SK-N-SH (cell line): ENCODE results near the gene INSYN2B. TPM values are rescaled to one million over a fixed set of nuclear protein-coding genes. Genes with fewer than 3 reads are reported as not detected.

Experiments
- CTCF ChIA-PET: fragments of 300-600, 350-600 bp; formaldehyde crosslinking; extraction: SDS; loops from one replicate; lab custom pipeline; 2021; lab: Yijun Ruan, JAX
- POLR2A ChIA-PET: fragments of 350-600 bp; sonication (Branson Sonifier 250); formaldehyde crosslinking; extraction: SDS; loops from one replicate; lab custom pipeline; 2020; ENCODE audit warnings: antibody characterized with exemption, inconsistent platforms; lab: Yijun Ruan, JAX
- DNase-seq: peaks from one replicate; pipeline ENCODE4 v3.0.0; 2012
- H2AFZ ChIP-seq: fragments of 200-600 bp; sonication (generic); 2 replicates; pipeline ENCODE4 v1.8.1; 2016; ENCODE audit warnings: antibody characterized with exemption, mild to moderate bottlenecking, low read depth
- H3F3A ChIP-seq: fragments of 200-600 bp; sonication (generic); replicated peaks from 2 replicates; pipeline ENCODE3; 2016; ENCODE audit warnings: antibody characterized with exemption, mild to moderate bottlenecking; ENCODE audit not compliant: insufficient read depth
- H3K27ac ChIP-seq, 2 experiments: fragments of 200-500 bp in 1 of 2; fragments of 200-600 bp in 1 of 2; sonication (Bioruptor generic) in 1 of 2; sonication (generic), shearing (Covaris generic) in 1 of 2; 2 replicates each; pipeline versions ENCODE4 v1.5.1 to v1.6.1; 2014 to 2016; ENCODE audit warnings: low read depth in 2 of 2, inconsistent platforms in 1 of 2, low read length in 1 of 2, mild to moderate bottlenecking in 1 of 2, mixed read lengths in 1 of 2
- H3K27me3 ChIP-seq: fragments of 200-600 bp; sonication (generic), shearing (Covaris generic); 2 replicates; pipeline ENCODE4 v1.6.1; 2016; ENCODE audit warnings: mixed run types; ENCODE audit not compliant: insufficient read depth
- H3K36me3 ChIP-seq, 2 experiments: fragments of 200-500 bp in 1 of 2; fragments of 200-600 bp in 1 of 2; sonication (Bioruptor generic) in 1 of 2; sonication (generic) in 1 of 2; replicated peaks in 1 of 2; 2 replicates each; pipeline versions ENCODE3 to v1.5.1; 2014 to 2016; ENCODE audit warnings: low read length in 1 of 2, mild to moderate bottlenecking in 1 of 2; ENCODE audit not compliant: insufficient read depth in 2 of 2, control insufficient read depth in 1 of 2
- H3K4me1 ChIP-seq, 2 experiments: fragments of 200-500 bp in 1 of 2; fragments of 200-600 bp in 1 of 2; sonication (Bioruptor generic) in 1 of 2; sonication (generic), shearing (Covaris generic) in 1 of 2; 2 replicates each; pipeline versions ENCODE4 v1.5.1 to v1.6.1; 2014 to 2016; ENCODE audit warnings: low read depth in 1 of 2, low read length in 1 of 2, mixed run types in 1 of 2; ENCODE audit not compliant: insufficient read depth in 2 of 2, control insufficient read depth in 1 of 2
- H3K4me2 ChIP-seq: fragments of 200-600 bp; sonication (generic), shearing (Covaris generic); 2 replicates; pipeline ENCODE4 v1.6.1; 2017; ENCODE audit warnings: mixed run types
- H3K4me3 ChIP-seq, 2 experiments: fragments of 200-500 bp in 1 of 2; fragments of 200-600 bp in 1 of 2; sonication (Bioruptor generic) in 1 of 2; sonication (generic), shearing (Covaris generic) in 1 of 2; 2 replicates each; pipeline versions ENCODE4 v1.5.1 to v1.8.1; 2014 to 2016; ENCODE audit warnings: low read depth in 2 of 2, inconsistent platforms in 1 of 2, low read length in 1 of 2, mild to moderate bottlenecking in 1 of 2, mixed read lengths in 1 of 2, moderate library complexity in 1 of 2
- H3K79me2 ChIP-seq: fragments of 200-600 bp; sonication (generic); 2 replicates; pipeline ENCODE4 v1.8.1; 2017; ENCODE audit warnings: mild to moderate bottlenecking; ENCODE audit not compliant: insufficient read depth
- H3K9ac ChIP-seq: fragments of 200-600 bp; sonication (generic); 2 replicates; pipeline ENCODE4 v1.6.1; 2017; ENCODE audit warnings: mixed run types
- H3K9me2 ChIP-seq: fragments of 200-600 bp; sonication (generic); 2 replicates; pipeline ENCODE4 v1.6.1; 2017; ENCODE audit warnings: mixed run types
- H3K9me3 ChIP-seq: fragments of 200-600 bp; sonication (generic); 2 replicates; pipeline ENCODE4 v1.6.1; 2017; ENCODE audit warnings: mixed run types, mild to moderate bottlenecking, moderate library complexity
- H4K20me1 ChIP-seq: fragments of 200-600 bp; sonication (generic); 2 replicates; pipeline ENCODE4 v1.6.1; 2017; ENCODE audit warnings: mild to moderate bottlenecking, mixed run types; ENCODE audit not compliant: insufficient read depth
- ELF1 ChIP-seq: IDR thresholded peaks from 2 replicates; pipeline ENCODE4 v1.4.0; 2012
- EP300 ChIP-seq, 2 experiments: IDR thresholded peaks; 2 replicates each; pipeline versions ENCODE4 v1.4.0 to v1.6.1; 2012; ENCODE audit warnings: borderline replicate concordance in 1 of 2, low read depth in 1 of 2, low read length in 1 of 2
- FOXM1 ChIP-seq: IDR thresholded peaks from 2 replicates; pipeline ENCODE4 v1.4.0; 2012; ENCODE audit warnings: low read depth, mild to moderate bottlenecking
- GABPA ChIP-seq: IDR thresholded peaks from 2 replicates; pipeline ENCODE4 v1.4.0; 2012; ENCODE audit warnings: low read depth, mild to moderate bottlenecking
- MEF2A ChIP-seq: IDR thresholded peaks from 2 replicates; pipeline ENCODE4 v1.4.0; 2012; ENCODE audit warnings: low read depth, borderline replicate concordance
- MXI1 ChIP-seq: IDR thresholded peaks from 2 replicates; pipeline ENCODE4 v1.6.1; 2012; ENCODE audit warnings: mild to moderate bottlenecking, low read depth, low read length, improper control_type of control experiment
- NFIC ChIP-seq: IDR thresholded peaks from 2 replicates; pipeline ENCODE4 v1.4.0; 2012; ENCODE audit warnings: borderline replicate concordance
- PBX3 ChIP-seq: IDR thresholded peaks from 2 replicates; pipeline ENCODE4; 2012
- POLR2AphosphoS5 ChIP-seq: IDR thresholded peaks from 2 replicates; pipeline ENCODE4 v1.6.1; 2012; ENCODE audit warnings: low read depth, low read length
- RAD21 ChIP-seq: IDR thresholded peaks from 2 replicates; pipeline ENCODE4 v1.6.1; 2012; ENCODE audit warnings: mild to moderate bottlenecking, low read length
- RFX5 ChIP-seq: IDR thresholded peaks from 2 replicates; pipeline ENCODE4 v1.6.1; 2012; ENCODE audit warnings: mild to moderate bottlenecking, improper control_type of control experiment, low read length
- RXRA ChIP-seq: IDR thresholded peaks from 2 replicates; pipeline ENCODE4 v1.4.0; 2012; ENCODE audit warnings: low read depth, mild to moderate bottlenecking, borderline replicate concordance
- SIN3A ChIP-seq: IDR thresholded peaks from 2 replicates; pipeline ENCODE4 v1.6.1; 2012; ENCODE audit warnings: low read depth, mild to moderate bottlenecking, low read length, moderate library complexity, borderline replicate concordance
- SMC3 ChIP-seq: IDR thresholded peaks from 2 replicates; pipeline ENCODE4 v1.6.1; 2012; ENCODE audit warnings: low read depth, low read length, improper control_type of control experiment
- TAF1 ChIP-seq: IDR thresholded peaks from 2 replicates; pipeline ENCODE4 v1.6.1; 2012; ENCODE audit warnings: low read depth, mild to moderate bottlenecking, low read length, moderate library complexity, borderline replicate concordance
- TEAD4 ChIP-seq: IDR thresholded peaks from 2 replicates; pipeline ENCODE4 v1.4.0; 2012; ENCODE audit warnings: mild to moderate bottlenecking, borderline replicate concordance; ENCODE audit not compliant: insufficient read depth
- USF1 ChIP-seq: IDR thresholded peaks from 2 replicates; pipeline ENCODE4 v1.4.0; 2012; ENCODE audit warnings: low read depth, borderline replicate concordance
- USF2 ChIP-seq: fragments of 150-350 bp; IDR thresholded peaks from 2 replicates; pipeline ENCODE4 v1.6.1; 2017; ENCODE audit warnings: antibody characterized with exemption, low read length, low read depth, borderline replicate concordance
- WGBS: methylation state at CpG from one replicate; pipeline ENCODE4 v1.1.6; 2017; ENCODE audit warnings: low lambda C conversion rate; 5-methylcytosine and 5-hydroxymethylcytosine counted together
- polyA plus RNA-seq, 3 experiments: library from polyadenylated mRNA; depleted of rRNA; stranded (reverse); fragments of >200 nt; gene quantifications; 2 replicates each; pipeline ENCODE4 v1.2.3, GENCODE V29; 2012
- TF ChIP-seq, protein P1 (sequence below): IDR thresholded peaks from 2 replicates; pipeline ENCODE4 v1.4.0; 2012; ENCODE audit warnings: low read depth
- TF ChIP-seq, protein P2 (sequence below): IDR thresholded peaks from 2 replicates; pipeline ENCODE4 v1.4.0; 2012; ENCODE audit warnings: low read depth, borderline replicate concordance
- TF ChIP-seq, protein P3 (sequence below): fragments of 150-350 bp; IDR thresholded peaks from 2 replicates; pipeline ENCODE4 v1.6.1; 2016; ENCODE audit warnings: mild to moderate bottlenecking, low read depth, low read length

Gene INSYN2B
- polyA plus RNA-seq, 1 of the 3 experiments (the other 2 are of a cell fraction), result 9.2 TPM

GRCh38 chr5:169935762-169936161, 44.5 kb downstream of the INSYN2B start:
- H2AFZ ChIP-seq, result no peak overlapping the region
- no peak for DNase-seq
- H3K27me3 ChIP-seq, result no peaks in the 10 kb centered on the region
- H3K4me1 ChIP-seq, result peaks cover 11 to 27% of the 10 kb centered on the region in 2 experiments; a peak in 3 of 4 replicates
- no peaks in the 10 kb centered on the region for H4K20me1 ChIP-seq
- H3K9ac ChIP-seq, result no peak overlapping the region
- H3K79me2 ChIP-seq, result peaks cover 47% of the 10 kb centered on the region; the same call in 1 of the 2 replicates
- ChIA-PET POLR2A (no interaction called here), CTCF (interaction anchor here (1.8 kb wide), 1 partner anchor 45 kb away, joined by 7 read pairs; the partner anchor contains the start of gene INSYN2B)
- peak overlapping the region; percentile 58 to 60; a peak in 2 of 4 replicates for H3K27ac ChIP-seq
- H3K4me3 ChIP-seq, result no peak overlapping the region
- WGBS, result 84% methylated on average over 5 of the region's 5 CpGs
- H3F3A ChIP-seq, result peaks cover 10% of the 10 kb centered on the region
- H3K36me3 ChIP-seq, result peaks cover 0 to 12% of the 10 kb centered on the region in 2 experiments
- H3K9me3 ChIP-seq, result no peaks in the 10 kb centered on the region
- no peak overlapping the region for H3K4me2 ChIP-seq
- H3K9me2 ChIP-seq, result no peaks in the 10 kb centered on the region
- TF ChIP-seq POLR2AphosphoS5 (no peak), MXI1 (no peak), ELF1 (no peak), TAF1 (no peak), SMC3 (no peak)
- TF ChIP-seq, protein P1, sequence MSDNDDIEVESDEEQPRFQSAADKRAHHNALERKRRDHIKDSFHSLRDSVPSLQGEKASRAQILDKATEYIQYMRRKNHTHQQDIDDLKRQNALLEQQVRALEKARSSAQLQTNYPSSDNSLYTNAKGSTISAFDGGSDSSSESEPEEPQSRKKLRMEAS, result no peak

- Histone ChIP-seq H3K9me3 (no peaks in the 10 kb centered on the region), H3K4me1 (peaks cover 11 to 27% of the 10 kb centered on the region in 2 experiments; a peak in 3 of 4 replicates), H3K27ac (peak overlapping the region; percentile 58 to 60; a peak in 3 of 4 replicates), H3K4me2 (peak overlapping the region; percentile 44), H3K36me3 (peaks cover 0 to 18% of the 10 kb centered on the region in 2 experiments), H4K20me1 (no peaks in the 10 kb centered on the region), H3K27me3 (no peaks in the 10 kb centered on the region), H3K9me2 (no peaks in the 10 kb centered on the region), H3K79me2 (peaks cover 44% of the 10 kb centered on the region; the same call in 1 of the 2 replicates), H3K9ac (no peak overlapping the region), H3F3A (peaks cover 10% of the 10 kb centered on the region), H3K4me3 (no peak overlapping the region), H2AFZ (no peak overlapping the region)
- ChIA-PET CTCF (interaction anchor here (1.8 kb wide), 1 partner anchor 46 kb away, joined by 7 read pairs; the partner anchor contains the start of gene INSYN2B), POLR2A (no interaction called here)
- 53% methylated on average over 7 of the region's 7 CpGs for WGBS
- DNase-seq, result no peak
- no peak for TF ChIP-seq RFX5
- no peak for TF ChIP-seq FOXM1
- TF ChIP-seq, protein P2, sequence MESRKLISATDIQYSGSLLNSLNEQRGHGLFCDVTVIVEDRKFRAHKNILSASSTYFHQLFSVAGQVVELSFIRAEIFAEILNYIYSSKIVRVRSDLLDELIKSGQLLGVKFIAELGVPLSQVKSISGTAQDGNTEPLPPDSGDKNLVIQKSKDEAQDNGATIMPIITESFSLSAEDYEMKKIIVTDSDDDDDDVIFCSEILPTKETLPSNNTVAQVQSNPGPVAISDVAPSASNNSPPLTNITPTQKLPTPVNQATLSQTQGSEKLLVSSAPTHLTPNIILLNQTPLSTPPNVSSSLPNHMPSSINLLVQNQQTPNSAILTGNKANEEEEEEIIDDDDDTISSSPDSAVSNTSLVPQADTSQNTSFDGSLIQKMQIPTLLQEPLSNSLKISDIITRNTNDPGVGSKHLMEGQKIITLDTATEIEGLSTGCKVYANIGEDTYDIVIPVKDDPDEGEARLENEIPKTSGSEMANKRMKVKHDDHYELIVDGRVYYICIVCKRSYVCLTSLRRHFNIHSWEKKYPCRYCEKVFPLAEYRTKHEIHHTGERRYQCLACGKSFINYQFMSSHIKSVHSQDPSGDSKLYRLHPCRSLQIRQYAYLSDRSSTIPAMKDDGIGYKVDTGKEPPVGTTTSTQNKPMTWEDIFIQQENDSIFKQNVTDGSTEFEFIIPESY, result no peak
- TF ChIP-seq USF1, result no peak
- peak; percentile 69 for TF ChIP-seq PBX3
- TF ChIP-seq RXRA, result no peak
- TF ChIP-seq, protein P3, sequence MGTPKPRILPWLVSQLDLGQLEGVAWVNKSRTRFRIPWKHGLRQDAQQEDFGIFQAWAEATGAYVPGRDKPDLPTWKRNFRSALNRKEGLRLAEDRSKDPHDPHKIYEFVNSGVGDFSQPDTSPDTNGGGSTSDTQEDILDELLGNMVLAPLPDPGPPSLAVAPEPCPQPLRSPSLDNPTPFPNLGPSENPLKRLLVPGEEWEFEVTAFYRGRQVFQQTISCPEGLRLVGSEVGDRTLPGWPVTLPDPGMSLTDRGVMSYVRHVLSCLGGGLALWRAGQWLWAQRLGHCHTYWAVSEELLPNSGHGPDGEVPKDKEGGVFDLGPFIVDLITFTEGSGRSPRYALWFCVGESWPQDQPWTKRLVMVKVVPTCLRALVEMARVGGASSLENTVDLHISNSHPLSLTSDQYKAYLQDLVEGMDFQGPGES, result no peak
- no peak for TF ChIP-seq RAD21
- TF ChIP-seq EP300 (IDR thresholded peaks at IDR 0.05; ENCODE audit: borderline replicate concordance in 1 of 2, low read depth in 1 of 2, low read length in 1 of 2), result peak; percentile 31 to 44; a peak in 2 of 4 replicates
- TF ChIP-seq ELF1, result no peak
- TF ChIP-seq USF2, result no peak
- TF ChIP-seq TEAD4, result no peak
- TF ChIP-seq GABPA, result no peak
- TF ChIP-seq MXI1, result no peak; the same call in 1 of the 2 replicates
- TF ChIP-seq POLR2AphosphoS5, result no peak
- TF ChIP-seq TAF1, result no peak
- peak; percentile 63; the same call in 1 of the 2 replicates for TF ChIP-seq NFIC
- TF ChIP-seq SIN3A, result 0 out of 2 replicates have a peak, but pooled peaks have one; percentile 41
- TF ChIP-seq MEF2A, result no peak
Measured at GRCh38 chr5:169934990-169935389, 45.3 kb downstream of the INSYN2B start.
